OCI-LY3 (cell line): Measurements from ENCODE around the gene RNFT2.

Experiments
- H2AFZ ChIP-seq: fragments of 200-600, 300-600 bp; shearing (Covaris generic); 2 replicates; pipeline ENCODE4 v1.6.0; 2014; ENCODE audit warnings: antibody characterized with exemption, low read depth, low read length
- H3K27ac ChIP-seq: fragments of 200-600, 300-600 bp; sonication (generic); 2 replicates; pipeline ENCODE4 v1.5.1; 2014; ENCODE audit warnings: mild to moderate bottlenecking, low read length, moderate library complexity, mixed read lengths
- H3K27me3 ChIP-seq: fragments of 200-600, 300-600 bp; sonication (generic); 2 replicates; pipeline ENCODE4 v1.6.1; 2014; ENCODE audit warnings: low read depth, low read length, mixed read lengths
- H3K36me3 ChIP-seq: fragments of 200-600, 300-600 bp; sonication (generic); replicated peaks from 2 replicates; pipeline ENCODE3; 2014; ENCODE audit warnings: low read depth, low read length, mixed read lengths
- H3K4me1 ChIP-seq: fragments of 300-600, 200-600 bp; sonication (generic); 2 replicates; pipeline ENCODE4 v1.6.1; 2014; ENCODE audit warnings: low read length, mixed read lengths
- H3K4me2 ChIP-seq: fragments of 200-600, 300-600 bp; sonication (generic); 2 replicates; pipeline ENCODE4 v1.6.1; 2014; ENCODE audit warnings: low read length, mixed read lengths
- H3K4me3 ChIP-seq: fragments of 300-600, 200-600 bp; sonication (generic); 2 replicates; pipeline ENCODE4 v1.5.1; 2014; ENCODE audit warnings: antibody characterized with exemption, mild to moderate bottlenecking, low read length, moderate library complexity
- H3K79me2 ChIP-seq: fragments of 300-600, 200-600 bp; shearing (Covaris generic); 2 replicates; pipeline ENCODE4 v1.6.1; 2014; ENCODE audit warnings: mild to moderate bottlenecking, low read length, mixed read lengths
- H3K9ac ChIP-seq: fragments of 300-600, 200-600 bp; shearing (Covaris generic); 2 replicates; pipeline ENCODE4 v1.6.0; 2014; ENCODE audit warnings: mild to moderate bottlenecking, low read length, moderate library complexity
- H3K9me3 ChIP-seq: fragments of 200-600, 300-600 bp; shearing (Covaris generic); 2 replicates; pipeline ENCODE4 v1.6.1; 2014; ENCODE audit warnings: low read length, mixed read lengths; ENCODE audit not compliant: insufficient read depth
- H4K20me1 ChIP-seq: fragments of 200-600, 300-600 bp; sonication (generic); 2 replicates; pipeline ENCODE4 v1.6.1; 2016; ENCODE audit warnings: low read length, mixed read lengths; ENCODE audit not compliant: insufficient read depth
- EZH2phosphoT487 ChIP-seq: fragments of 200-600 bp; shearing (Covaris generic); IDR thresholded peaks from 2 replicates; pipeline ENCODE4 v1.6.1; 2018; ENCODE audit warnings: antibody characterized with exemption, mixed run types, low read depth
- TF ChIP-seq, protein P1 (sequence below): fragments of 200-600, 300-600 bp; sonication (generic); IDR thresholded peaks from 2 replicates; pipeline ENCODE4 v1.5.1; 2014; ENCODE audit warnings: antibody characterized with exemption, low read length, low read depth

Gene RNFT2

DNA sequence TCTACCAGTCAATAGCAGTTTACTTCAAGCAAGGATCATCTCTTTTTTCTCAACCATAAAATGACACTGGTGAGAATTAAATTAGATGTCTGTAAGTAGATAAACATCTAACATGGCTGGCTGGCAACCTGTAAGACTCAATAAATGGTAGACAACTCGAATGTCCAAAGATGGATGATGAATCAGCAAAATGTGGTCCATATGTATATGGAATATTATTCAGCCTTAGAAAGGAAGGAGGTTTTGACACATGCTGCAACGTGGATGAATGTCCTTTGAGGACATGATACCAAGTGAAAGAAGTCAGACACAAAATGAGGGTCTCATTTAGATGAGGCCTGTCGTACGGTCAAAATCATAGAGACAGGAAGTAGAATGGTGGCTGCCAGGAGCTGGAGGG lies 46.5 kb upstream of the RNFT2 start:
- H2AFZ ChIP-seq: no peak overlapping the region

DNA sequence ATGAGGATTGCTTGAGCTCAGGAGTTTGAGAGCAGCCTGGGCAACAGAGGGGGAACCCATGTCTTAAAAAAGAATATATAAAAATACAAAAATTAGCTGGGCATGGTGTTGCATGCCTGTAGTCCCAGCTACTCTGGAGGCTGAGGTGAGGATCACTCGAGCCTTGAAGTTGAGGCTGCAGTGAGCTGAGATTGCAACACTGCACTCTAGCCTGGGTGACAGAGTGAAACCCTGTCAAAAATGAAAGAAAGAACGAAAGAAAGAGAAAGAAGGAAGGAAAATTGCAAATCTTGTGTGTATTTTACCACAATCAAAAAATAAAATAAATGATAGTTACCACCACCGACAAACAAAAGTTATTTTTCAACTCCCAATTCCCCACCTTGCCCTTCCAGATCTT lies 45.5 kb upstream of the RNFT2 start:
- no peaks in the 10 kb centered on the region for H4K20me1 ChIP-seq
- peak overlapping the region; percentile 79 for H3K4me3 ChIP-seq
- H3K27ac ChIP-seq: no peak overlapping the region
- H3K9ac ChIP-seq: no peak overlapping the region
- H3K27me3 ChIP-seq: peaks cover 50% of the 10 kb centered on the region
- H3K4me2 ChIP-seq: peak overlapping the region; percentile 92
- H2AFZ ChIP-seq: no peak overlapping the region
- no peak for TF ChIP-seq EZH2phosphoT487
- TF ChIP-seq, protein P1, sequence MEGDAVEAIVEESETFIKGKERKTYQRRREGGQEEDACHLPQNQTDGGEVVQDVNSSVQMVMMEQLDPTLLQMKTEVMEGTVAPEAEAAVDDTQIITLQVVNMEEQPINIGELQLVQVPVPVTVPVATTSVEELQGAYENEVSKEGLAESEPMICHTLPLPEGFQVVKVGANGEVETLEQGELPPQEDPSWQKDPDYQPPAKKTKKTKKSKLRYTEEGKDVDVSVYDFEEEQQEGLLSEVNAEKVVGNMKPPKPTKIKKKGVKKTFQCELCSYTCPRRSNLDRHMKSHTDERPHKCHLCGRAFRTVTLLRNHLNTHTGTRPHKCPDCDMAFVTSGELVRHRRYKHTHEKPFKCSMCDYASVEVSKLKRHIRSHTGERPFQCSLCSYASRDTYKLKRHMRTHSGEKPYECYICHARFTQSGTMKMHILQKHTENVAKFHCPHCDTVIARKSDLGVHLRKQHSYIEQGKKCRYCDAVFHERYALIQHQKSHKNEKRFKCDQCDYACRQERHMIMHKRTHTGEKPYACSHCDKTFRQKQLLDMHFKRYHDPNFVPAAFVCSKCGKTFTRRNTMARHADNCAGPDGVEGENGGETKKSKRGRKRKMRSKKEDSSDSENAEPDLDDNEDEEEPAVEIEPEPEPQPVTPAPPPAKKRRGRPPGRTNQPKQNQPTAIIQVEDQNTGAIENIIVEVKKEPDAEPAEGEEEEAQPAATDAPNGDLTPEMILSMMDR: no peak
- H3K9me3 ChIP-seq: no peaks in the 10 kb centered on the region
- H3K79me2 ChIP-seq: no peaks in the 10 kb centered on the region
- no peaks in the 10 kb centered on the region for H3K36me3 ChIP-seq
- H3K4me1 ChIP-seq: peaks cover 51% of the 10 kb centered on the region

More for the DNA sequence above, 46.5 kb upstream of the RNFT2 start:
- no peaks in the 10 kb centered on the region for H4K20me1 ChIP-seq
- peaks cover 49% of the 10 kb centered on the region for H3K4me1 ChIP-seq
- H3K79me2 ChIP-seq: no peaks in the 10 kb centered on the region
- no peak overlapping the region for H3K4me2 ChIP-seq
- H3K27me3 ChIP-seq: peaks cover 48% of the 10 kb centered on the region
- H3K9ac ChIP-seq: no peak overlapping the region
- no peak overlapping the region for H3K27ac ChIP-seq
- no peaks in the 10 kb centered on the region for H3K9me3 ChIP-seq
- TF ChIP-seq, protein P1: no peak
- no peak for TF ChIP-seq EZH2phosphoT487
- no peaks in the 10 kb centered on the region for H3K36me3 ChIP-seq
- no peak overlapping the region for H3K4me3 ChIP-seq

DNA sequence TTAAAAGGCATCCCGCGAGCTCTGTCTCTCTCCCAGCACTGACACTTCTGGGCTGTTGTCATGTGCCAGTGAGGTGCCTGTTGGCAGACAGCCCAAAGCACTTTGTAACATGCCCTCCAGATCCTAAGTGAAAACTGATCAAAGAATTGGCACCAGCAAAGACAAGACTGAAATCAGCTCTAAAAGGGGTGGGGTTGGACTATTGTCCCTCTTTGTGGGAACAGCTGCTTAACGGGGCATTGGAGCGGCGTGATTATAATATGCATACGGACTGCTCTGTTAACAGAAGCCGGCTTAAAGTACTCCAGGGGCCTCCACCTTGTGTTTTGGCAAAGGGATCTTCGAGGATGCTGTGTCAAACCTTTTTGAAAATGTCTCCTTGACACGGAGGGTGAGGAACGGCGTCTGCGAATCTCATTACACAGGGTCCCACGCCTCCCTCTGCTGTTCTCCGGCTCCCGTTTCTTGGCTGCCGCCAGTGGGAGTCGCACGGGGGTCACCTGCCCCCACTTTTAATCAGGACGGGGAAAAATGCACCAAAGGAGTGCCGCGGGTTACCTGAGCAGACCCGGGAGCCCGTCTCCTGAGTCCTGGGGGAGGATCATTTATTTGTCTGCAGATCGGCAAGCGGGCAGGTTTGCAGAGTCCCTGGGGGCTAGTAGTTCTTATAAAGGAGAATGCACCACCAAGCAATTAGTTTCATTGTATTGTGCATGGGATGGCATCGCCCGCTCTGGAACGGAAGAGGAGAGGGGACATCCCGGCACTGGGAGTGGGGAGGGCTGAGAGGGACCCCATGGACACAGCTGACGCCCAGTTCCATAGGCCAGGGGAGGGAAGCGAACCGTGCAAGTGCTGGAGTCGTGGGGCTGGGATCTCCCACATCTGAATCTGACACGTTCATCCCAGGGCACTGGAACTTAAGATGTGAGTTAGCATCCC lies 44.6 kb upstream of the RNFT2 start:
- Histone ChIP-seq H3K27me3 (peaks cover 50% of the 10 kb centered on the region), H3K4me2 (peak overlapping the region; percentile 92), H3K27ac (no peak overlapping the region), H3K9me3 (no peaks in the 10 kb centered on the region), H3K79me2 (no peaks in the 10 kb centered on the region), H3K4me3 (peak overlapping the region; percentile 79), H2AFZ (peak overlapping the region; percentile 49), H3K4me1 (peaks cover 47% of the 10 kb centered on the region), H3K36me3 (no peaks in the 10 kb centered on the region), H4K20me1 (no peaks in the 10 kb centered on the region), H3K9ac (peak overlapping the region; percentile 42)
- TF ChIP-seq, protein P1: peak; percentile 23
- no peak for TF ChIP-seq EZH2phosphoT487

DNA sequence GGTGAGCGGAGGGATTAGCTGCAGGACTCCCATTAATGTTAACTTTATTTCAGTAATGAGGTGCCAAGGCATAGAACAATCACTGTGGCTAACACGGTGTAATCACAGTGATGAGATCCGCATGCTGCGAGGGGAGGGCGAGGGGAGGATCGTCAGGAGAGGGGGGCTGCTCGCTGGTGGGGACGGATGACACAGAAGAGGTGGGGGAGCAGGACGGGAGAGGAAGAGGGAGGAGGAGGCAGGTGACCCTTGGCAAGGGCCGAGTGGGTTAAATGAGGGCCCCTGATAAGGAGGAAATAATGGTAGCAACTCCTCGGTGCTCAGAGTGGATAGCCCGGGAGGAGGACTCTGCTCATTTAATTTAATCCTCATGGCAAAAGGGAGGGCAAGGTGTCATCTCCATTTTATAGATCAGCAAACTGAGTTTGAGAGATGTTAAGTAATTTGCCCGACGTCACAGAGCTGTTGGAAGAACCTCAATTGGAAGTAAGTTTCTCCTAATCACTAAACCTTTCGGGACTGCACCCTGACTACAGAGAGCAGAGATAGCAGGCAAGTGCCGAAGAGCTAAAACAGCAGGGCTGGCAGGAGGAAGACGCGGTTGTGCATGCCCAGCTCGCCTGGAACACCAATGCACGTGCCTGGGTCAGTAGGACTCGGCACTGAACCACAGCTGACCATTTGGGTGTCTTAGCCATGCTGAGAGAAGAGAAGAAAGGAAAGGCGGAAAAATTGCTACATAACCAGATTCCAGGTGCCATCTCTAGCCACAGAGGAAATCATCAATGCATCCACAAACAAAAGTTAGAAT lies 43.3 kb upstream of the RNFT2 start:
- peak overlapping the region; percentile 79 for H3K4me3 ChIP-seq
- TF ChIP-seq, protein P1: no peak
- no peak for TF ChIP-seq EZH2phosphoT487
- H3K4me1 ChIP-seq: peaks cover 40% of the 10 kb centered on the region
- H3K27ac ChIP-seq: no peak overlapping the region
- peak overlapping the region; percentile 64 for H2AFZ ChIP-seq
- no peaks in the 10 kb centered on the region for H3K79me2 ChIP-seq
- no peaks in the 10 kb centered on the region for H3K36me3 ChIP-seq
- H4K20me1 ChIP-seq: no peaks in the 10 kb centered on the region
- peaks cover 49% of the 10 kb centered on the region for H3K27me3 ChIP-seq
- peak overlapping the region; percentile 42 for H3K9ac ChIP-seq
- H3K4me2 ChIP-seq: peak overlapping the region; percentile 92
- no peaks in the 10 kb centered on the region for H3K9me3 ChIP-seq
